GM19351 (cell line): ENCODE results near the gene RALGDS.

Source experiments
- ATAC-seq: cut with Tn5 transposase; IDR thresholded peaks from one replicate; pipeline ENCODE4 v1.9.1; 2021; ENCODE audit warnings: mild to moderate bottlenecking, moderate library complexity; ENCODE audit not compliant: unreplicated experiment

RALGDS gene

DNA sequence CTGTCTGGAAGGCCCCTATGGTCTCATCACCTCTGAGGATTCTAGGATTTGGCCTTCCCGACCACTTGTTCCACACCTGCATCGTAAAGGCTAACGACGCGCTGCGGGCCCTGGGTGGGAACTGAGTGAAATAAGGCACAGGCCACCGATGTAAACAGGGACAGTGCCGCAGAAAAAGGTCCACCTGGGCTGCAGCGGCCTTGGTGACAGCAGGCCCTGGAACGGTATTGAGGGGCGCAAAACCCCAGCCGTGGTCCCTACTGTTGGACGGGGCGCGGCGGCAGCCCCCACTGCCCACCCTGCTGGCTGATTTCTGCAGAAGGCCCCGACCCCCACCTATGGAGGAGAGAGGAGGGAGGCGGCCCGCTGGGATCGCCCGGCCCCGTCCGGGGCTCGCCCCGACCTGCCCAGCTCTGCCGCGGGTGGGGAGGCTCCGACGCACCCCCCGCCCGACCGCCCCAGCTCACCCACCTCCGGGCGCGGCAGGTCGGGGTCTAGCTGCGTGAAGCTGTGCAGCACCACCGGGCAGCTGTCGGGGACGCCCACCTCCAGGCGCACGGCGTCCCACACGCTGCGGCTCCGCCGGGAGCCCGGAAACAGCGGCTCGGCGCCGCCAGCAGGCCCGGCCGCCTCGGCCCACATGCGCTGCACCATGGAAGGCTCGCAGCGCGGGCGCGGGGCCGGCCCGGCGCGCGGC, 391 bp downstream of the RALGDS start:
- no peak for ATAC-seq

DNA sequence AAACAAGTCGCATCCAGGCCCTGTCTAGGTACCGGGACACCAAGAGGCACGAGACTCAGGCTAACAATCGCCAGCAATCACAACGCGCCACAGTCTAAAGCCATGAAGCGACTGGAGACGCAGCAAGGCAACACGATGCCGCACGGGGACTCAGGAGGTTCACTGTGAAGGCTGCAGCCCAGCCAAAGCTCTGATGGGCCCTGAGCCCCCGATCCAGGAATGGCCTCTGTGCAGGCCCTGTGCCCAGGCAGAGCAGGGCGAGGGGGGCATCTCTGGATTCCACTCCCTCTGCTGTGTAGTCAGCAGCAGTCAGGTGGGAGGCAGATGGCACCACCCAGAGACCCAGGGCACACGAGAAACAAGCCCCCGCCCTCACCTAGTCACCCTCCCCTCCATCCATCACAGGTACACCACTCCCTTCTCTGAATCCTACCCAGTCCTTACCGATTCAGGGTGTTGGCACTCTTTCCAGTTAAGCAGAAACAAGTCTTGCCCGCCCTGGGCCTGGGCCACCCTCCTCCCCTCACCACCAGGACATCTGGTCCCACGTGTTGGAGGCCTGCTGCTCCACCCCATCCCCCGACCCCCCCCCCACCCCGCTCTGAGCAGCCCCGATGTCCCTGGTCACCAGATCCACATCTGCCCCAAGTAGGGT, 1.1 kb downstream of the RALGDS start:
- no peak for ATAC-seq

DNA sequence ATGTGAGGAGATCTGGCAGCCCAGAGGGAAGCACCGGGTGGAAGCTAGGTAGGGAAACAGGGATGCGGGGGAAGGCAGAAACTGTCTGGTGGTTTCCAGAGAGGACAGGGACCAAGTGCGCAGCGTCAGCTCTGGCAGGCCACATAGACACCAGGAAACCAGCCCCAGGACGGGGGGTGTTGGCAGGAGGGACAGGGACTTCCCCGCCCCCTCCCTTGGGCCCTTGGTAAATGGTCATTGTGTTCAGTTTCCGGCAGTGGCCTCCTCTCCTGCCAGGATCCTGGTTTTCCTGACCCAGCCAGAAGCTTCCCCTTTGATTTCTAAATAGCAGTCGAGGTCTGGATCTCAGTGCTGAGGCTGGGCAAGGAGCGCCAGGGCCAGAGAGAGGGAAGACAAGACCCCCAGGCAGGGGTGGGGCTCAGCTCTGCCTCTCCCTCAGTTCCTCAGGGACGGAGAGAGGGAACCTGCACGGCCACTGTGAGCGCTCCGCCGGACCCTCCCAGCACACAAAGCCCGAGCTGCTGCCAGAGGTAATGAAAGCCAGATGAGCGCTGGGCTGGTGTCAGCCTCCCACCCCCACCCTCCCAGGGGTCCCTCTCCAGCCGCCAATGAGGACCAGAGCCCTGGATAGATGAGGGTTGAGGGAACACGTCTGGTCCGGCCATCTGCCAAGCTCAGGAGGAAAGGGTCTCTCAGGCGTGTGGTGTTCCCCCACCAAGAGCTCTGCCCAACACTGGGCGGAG, 1.8 kb downstream of the RALGDS start:
- ATAC-seq: no peak

DNA sequence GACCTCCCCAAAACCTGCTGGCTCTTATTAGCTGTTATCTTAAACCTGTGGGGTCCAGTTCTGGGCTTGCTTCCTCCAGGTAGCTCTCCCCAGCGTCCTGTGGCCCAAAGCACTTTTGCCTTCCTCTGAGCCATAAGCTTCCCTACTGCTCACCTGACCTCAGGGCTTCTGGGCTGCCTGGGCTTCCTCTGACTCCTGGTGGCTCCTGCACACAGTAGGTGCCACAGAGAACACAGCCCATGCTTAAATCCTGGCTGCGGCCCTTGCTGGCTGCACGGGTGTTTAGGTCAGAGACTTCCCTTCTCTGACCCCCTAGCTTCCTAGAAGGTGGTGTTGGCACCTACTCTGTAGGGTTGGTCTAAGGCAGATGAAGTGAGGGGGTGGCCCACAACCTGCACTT, 2.5 kb downstream of the RALGDS start:
- ATAC-seq: no peak

DNA sequence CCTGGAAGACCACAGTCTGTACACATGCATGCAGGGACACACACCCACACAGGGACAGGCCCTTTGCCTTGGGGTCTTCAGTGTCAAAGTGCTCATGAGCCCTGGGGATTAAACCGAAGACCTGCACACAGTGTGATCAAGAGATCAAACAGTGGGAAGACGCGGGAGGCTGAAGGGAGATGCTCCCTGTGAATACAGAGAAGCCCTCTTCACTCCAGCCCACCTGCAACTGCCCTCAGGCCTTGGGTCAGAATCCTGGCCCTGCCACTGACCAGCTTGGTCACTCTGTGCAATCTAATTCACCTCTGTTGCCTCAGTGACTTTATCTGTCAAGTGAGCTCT, 2.9 kb downstream of the RALGDS start:
- no peak for ATAC-seq

DNA sequence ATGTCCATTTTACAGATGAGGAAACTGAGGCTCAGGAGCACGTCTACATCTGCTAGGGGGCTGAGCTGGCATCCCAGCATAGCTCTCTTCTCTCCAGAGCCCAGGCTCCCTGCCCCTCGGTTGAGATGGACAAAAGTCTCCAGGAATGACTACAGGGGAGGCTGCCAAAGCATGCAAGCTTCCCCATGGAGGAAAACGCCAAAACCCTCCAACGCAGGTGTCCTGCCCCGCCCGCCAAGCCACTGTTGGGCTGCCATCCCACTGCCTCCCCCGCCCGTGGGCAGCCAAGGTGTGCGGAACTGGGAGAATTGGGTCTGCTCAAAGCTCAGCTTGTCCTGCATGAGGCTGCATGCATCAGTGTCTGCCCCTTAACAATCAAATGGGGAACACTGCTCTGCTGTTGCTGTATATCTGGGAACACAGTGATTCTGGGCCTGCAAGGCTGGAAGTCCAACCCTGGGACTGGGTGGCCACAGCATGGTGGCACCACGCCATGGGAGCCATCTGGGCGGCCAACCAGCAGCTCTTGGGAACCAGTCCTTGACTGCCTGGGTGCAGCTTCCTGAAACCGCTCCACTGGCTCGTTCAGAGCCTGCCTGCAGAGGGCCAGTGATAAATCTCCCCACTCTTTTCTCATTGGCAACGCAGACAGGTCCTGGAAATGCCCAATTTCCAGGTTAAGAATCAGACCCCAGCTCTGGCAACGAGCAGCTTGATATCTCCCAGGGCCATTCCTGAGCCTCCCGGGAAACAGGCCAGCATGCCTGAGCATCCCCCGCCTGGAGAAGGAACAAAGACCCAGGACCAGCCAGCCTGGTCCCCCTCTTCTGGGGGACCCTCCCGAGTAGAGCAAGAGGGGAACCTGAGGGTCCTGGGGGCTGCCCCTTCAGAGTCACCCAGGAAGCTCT, 3.5 kb downstream of the RALGDS start:
- ATAC-seq: no peak

DNA sequence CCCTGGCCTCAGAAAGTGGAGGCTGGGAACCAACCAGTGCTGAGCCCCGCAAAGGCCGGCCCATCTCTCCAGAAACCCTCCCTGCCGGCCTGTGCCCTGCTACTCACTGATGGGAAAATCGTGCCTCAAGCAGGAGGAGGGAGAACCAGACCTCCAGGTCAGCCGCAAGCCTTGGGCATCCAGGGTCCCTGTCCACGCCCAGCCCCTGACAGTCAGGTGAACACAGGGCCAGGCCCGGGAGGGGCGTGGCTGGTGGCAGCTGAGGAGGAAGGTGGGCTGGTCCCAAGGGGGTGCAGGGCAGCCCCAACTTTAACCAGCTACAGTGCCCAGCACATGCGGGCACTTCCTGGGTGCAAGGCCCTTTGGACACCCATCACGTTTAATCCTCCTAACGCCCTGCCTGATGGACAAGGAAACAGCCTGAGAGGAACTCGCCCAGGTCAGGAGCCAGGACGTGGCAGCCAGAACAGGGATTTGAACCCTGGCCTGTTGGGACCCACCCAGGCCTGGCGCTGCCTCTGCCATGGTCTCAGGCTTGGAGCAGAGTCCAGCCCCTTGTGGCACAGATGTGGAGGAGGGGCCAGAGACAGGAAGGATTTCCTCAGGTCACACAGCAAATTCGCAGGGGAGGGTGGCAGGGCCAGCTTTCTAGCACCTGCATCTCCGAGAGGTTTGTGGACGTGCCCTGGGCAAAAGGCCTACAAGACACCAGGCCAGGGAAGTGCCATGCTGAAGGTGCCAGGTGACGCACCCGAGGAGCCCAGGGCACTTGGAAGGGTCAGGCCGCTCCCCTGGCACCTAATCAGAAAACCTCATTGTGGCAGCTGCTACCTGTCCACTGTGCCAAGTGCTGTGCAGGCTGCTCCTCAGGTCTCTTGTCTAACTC, 4.5 kb downstream of the RALGDS start:
- ATAC-seq: no peak

DNA sequence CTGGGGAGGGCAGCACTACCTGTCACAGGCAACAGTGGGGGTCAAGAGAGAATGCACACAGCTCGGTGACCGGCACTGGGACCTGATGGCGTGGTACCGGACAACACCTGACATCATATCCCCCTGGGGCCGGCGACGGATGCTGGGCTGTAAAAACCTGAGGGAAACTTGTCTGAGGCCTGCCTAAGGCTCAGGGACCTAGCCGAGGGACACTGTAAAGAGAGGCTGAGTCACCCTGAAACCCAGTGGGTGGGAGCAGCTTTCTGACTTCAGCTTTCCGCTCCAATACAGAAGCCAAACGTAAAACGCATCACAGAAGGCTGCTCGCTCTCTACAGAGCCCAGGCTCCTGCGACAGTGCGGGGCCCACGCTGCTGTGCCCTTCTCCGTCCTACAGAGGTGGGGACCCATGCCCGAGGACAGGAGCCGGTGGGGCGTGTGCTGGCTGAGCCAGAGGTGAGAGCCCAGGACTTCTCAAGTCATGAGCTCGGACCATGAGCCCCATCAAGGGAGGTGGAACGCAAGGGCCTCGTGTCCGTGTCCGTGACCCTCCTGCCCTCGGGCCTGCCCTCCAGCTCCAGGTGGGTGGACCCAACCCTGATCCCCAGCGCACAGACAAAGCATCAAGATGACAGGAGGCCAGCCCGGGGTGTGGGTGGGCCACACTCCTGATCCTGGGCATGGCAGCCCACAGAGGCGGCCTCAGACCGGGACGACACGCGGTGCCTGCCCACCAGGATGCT, 5.3 kb downstream of the RALGDS start:
- ATAC-seq: peak; percentile 79

DNA sequence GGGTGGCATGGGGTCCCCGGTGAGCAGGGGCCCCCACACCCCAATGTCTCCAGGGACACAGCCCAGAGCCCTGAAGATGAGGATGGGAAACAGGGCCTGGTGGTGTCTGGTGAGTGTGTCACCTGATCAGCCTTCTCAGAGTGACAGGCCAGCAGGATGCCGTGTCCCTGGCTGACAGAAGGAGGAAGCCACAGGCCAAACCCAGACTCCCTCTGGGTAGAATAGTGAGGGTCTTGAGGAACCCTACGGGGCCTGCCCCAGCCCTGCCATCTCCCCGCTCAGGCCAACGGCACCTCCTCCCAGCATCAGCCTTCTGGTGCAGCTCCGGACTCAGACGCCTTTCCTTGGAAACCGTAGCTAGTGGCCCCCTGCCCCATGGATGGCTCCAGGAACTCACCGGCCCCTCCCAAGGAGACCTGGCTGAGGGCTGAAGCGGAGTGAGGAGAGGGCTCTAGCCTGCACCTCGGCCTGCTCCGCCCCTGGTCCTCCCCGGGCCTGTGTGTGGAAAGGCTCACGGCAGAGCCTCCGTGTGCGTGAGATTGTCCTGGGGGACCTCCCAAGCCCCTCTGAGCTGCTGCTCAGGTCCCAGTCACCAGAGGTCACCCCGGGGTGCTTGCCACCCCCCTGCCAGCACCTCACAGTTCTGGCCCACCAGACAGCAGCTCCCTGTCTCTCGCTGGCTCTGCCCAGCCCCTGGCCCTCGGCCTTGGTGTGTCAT, 6.0 kb downstream of the RALGDS start:
- ATAC-seq: no peak

DNA sequence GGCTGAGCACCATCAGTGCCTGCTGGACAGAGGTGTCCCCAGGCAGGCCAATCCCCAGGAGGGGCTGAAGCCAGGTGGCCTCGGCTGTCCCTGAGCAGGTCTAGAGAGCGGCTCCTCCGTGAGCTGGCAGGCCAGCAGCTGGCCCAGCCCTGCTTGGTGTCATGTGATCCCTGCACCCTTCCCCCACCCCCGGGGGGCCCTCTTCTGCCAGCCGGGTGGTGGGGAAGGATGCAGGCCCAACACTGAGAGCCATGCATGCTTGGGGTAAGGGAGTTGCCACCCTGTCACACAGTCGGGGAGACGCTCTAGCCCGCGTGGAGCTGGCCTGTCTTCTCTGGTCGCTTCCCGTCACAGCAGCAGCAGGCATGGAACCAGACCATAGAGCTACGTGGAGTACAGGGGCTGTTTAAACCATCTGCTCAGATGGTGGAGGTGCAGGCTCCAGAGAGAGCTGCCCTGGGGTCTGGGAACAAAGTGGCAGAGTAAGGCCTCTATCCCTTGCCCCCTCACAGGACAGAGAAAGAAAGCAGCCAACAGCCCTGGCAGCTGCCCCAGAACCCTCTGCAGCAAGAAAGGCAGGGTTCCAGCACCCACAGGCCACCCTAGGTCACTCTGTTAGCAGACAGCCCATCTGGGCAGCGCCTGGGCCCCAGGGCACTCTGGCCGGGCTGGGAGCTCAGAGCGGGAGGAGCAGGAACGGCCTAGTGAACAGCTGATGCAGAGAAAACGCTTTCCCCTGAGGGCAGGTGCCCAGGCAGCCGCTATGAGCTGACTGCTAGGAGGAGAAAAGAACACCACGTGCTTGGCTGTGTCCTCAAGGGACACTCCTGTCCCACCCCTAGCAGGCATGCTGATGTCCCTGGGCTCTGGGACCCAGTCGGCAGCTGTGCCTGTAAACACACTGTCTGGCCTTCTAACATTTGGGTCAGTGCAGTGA, 6.8 kb downstream of the RALGDS start:
- no peak for ATAC-seq

DNA sequence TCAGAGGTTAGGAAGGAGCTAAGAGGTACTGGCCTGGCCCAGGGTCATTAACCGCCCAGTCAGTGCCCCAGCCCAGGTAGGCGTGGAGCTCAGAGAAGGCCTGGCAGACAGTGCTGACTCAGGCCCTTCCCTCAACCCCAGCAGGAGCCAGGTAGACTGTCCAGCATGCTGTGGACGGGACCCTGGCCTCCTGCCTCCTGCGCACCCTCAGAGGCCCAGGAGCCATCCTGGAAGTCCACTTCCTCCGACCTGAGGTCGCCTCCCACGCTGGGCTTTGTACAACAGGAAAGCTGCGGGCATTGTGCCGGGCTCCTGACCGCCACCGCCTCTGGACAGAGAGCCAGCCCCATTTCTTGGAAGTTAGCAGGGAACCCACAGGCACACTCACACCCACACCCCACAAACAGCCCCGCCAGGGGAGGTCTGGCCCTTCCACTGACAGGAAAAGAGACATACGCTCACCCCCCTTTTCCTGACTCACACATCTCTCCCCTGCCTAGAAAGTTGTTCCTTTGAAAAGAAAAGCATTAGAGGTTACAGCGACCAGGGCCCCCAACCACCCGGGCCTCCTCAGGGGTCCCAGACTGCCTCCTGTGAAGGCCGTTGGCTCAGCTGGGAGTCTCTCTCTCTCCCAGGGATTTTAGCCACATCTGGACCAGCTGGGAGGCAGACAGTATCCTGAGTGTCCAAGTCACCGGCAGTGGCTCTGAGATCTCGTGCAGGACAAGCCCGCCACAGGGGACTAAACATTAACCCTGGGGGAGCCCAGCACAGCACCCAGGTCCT, 7.7 kb downstream of the RALGDS start:
- ATAC-seq: no peak

DNA sequence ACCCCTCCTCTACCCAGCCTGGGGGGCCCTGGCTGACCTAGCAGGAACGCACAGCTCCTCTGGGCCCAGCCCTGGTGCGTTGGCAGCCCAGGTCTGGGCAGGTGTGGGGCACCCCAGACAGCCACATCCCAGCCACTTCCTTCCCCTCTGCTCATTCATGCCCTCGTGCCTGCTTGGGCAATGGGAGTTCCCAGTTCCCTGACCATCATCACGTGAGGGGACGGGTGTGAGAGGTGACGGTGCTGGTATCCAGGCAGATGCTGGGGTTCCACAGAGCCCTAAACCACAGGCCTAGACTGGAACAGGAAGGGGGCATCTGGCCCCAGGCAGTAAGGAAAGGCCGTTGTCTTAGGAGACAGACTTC, 8.4 kb downstream of the RALGDS start:
- ATAC-seq: no peak

DNA sequence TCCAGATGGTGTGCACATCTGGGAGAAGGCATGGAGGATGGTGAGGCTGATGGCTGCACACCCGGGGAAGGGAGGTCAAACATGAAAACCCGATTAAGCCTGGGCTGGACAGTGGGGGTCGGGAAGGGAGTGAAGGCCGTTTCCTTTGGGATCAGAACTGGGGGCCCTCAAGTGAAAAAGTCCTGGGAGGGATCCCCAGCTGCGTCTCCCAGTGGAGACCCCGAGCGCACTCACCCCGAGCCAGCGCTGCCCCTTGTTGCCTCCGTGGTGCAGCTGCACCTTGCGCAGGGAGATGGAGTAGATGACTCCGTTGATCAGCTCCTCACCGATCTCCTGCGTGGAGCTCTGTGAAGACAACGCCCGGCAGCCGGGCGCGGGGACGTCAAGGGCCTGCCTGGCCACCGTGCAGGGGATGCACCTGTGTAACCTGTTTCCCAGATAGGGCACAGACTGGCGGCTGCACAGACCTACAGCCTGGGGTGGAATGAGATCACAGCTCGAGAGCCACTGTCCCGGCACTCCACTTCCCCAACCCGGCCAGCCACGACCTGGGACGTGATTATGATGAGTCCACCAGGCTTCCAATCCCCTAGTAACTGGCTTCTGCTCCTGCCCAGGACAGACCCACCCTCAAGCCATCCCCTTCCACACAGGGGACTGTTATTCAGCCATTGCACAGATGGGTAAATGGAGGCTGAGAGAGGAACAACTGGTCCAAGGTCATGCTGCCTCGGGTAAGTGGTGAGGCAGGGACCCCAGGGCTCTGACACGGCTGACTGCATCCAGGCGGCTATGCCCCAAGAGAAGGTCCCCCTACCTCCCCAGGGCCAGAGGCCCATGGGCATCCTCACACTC, 9.0 kb downstream of the RALGDS start:
- no peak for ATAC-seq

DNA sequence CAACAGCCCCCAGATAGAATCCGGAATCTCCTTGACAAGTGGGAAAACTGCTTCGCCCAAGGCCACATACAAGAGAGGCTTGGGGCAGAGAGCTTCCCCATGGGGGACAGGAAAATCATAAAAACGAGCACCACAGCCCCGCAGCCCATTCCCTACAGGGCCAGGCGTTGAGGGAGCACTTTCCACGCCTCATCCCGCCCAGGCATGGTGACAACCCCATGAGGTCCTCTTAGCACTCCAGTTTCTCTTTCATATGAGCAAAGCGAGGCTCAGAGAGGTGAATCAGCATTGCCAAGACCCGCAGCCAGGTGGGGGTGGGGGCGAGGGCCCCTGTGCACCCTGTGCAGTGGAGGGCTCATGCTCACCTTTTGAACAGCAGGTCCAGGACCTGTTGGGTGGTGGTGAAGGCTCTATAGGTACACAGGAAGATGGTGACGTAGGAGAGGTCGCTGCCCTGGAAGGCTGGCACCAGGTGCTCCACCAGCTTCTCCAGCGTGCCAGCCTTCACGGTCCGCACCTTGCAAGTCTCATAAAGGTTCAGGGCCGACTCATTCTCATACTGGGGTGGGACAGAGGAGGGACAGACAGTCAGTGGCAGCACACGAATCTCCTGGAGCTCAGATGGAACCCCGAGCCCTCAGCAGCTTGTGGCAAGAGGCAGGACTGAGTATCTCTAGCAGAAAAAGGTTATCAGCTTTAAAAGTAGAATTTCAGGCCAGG, 10.9 kb downstream of the RALGDS start:
- no peak for ATAC-seq

DNA sequence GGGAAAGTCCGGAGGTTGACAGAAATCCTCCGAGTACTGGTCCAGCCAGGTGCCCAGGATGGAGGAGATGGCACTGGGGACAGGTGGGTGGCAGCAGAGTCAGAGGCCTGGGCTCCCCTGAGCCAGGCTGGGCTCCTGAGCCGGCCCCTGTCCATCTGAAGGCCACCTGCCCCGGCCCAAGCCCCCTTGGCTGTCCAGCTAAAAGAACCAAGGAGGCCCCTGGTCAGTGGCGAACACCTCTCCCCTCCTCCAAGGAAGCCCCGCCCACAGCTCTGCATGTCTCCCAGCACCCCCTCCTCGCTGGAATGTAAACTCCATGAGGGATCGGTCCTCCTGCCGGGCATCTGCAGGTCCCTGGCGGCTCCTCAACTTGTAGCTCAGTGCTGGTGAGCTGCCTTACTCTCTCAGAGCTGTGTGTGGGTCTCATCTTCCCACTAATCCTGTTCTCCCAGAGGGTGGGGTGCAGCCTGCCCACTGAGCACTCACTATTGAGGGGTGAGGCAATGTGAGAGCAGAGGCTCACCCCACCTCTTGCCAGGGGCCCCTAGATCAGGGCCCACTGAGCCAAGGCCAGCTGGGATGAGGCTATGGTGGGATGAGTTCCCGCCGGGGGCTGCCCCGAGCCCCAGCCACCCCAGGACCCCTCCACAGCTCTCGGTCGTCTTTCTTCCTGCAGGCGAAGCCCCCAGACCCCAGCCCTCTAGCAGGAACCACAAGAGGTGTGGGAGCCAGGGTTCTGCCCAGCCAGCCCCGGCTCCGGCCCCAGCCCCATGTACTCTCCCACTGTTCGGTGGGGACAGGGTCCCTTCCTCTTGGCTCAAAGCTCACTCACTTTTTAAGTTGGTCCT, 12.0 kb downstream of the RALGDS start:
- no peak for ATAC-seq
